Esophagus muscularis mucosa (tissue), 4 donors: ENCODE measurements around the gene ATRN. TPM values are rescaled to one million over a fixed set of nuclear protein-coding genes. Genes with fewer than 3 reads are reported as not detected.
A peak's percentile ranks its signal among the peaks of the same experiment; 100 is the strongest.

Source experiments
- DNase-seq: peaks from one replicate; pipeline ENCODE4 v3.0.0-alpha.2; 2017; ENCODE audit errors: extremely low spot score
- H3K27ac ChIP-seq, 4 donors: fragments of 200-600 bp; sonication (generic); replicated peaks in 1 of 4; 1 replicate in 3 of 4; 2 replicates in 1 of 4; pipeline ENCODE4 v1.5.1; 2016 to 2019; ENCODE audit warnings: mild to moderate bottlenecking in 1 of 4
- H3K27me3 ChIP-seq, 4 donors: fragments of 200-600 bp; sonication (generic); one replicate each; pipeline versions ENCODE4 v1.5.1 to v1.6.0; 2016 to 2019
- H3K36me3 ChIP-seq, 4 donors: fragments of 200-600 bp; sonication (generic); one replicate each; pipeline ENCODE4 v1.5.1; 2016 to 2019
- H3K4me1 ChIP-seq, 4 donors: fragments of 200-600 bp; sonication (generic); one replicate each; pipeline ENCODE4 v1.5.1; 2016 to 2019
- H3K4me3 ChIP-seq, 4 donors: fragments of 200-600 bp; sonication (generic); 1 replicate in 2 of 4; 2 replicates in 2 of 4; pipeline ENCODE4 v1.5.1; 2016 to 2019; ENCODE audit warnings: mild to moderate bottlenecking in 4 of 4, moderate library complexity in 1 of 4
- H3K9me3 ChIP-seq, 4 donors: fragments of 200-600 bp; sonication (generic); 1 replicate in 3 of 4; 2 replicates in 1 of 4; pipeline ENCODE4 v1.5.1; 2016 to 2019
- CTCF ChIP-seq, 3 experiments: fragments of 200-600 bp in 2 of 3; fragments of 450-650 bp in 1 of 3; sonication (generic) in 2 of 3; IDR thresholded peaks; one replicate each; pipeline ENCODE4 v1.5.1; 2017 to 2019; ENCODE audit warnings: antibody characterized with exemption in 3 of 3, mild to moderate bottlenecking in 2 of 3, moderate library complexity in 1 of 3
- EP300 ChIP-seq: sonication (generic); formaldehyde crosslinking; IDR thresholded peaks from one replicate; pipeline ENCODE4 v1.6.1; 2017; ENCODE audit warnings: antibody characterized with exemption
- POLR2A ChIP-seq: fragments of 450-650 bp; IDR thresholded peaks from one replicate; pipeline ENCODE4 v1.6.1; 2017; ENCODE audit warnings: antibody characterized with exemption, moderate library complexity, mild to moderate bottlenecking, low read depth
- POLR2AphosphoS5 ChIP-seq, 2 donors: sonication (generic); formaldehyde crosslinking; IDR thresholded peaks; one replicate each; pipeline ENCODE4 v1.6.1; 2017; ENCODE audit warnings: antibody characterized with exemption in 2 of 2
- WGBS: methylation state at CpG from one replicate; pipeline ENCODE4 v1.1.5; 2018; 5-methylcytosine and 5-hydroxymethylcytosine counted together
- intact Hi-C: fragments of 100-400 bp; cut with DNase I; formaldehyde crosslinking; loops from one replicate; pipeline ENCODE4 v1.15.1; 2023
- total RNA-seq, 4 donors: library from RNA; depleted of rRNA; stranded (reverse); fragments of >200 nt; gene quantifications; one replicate each; pipeline versions ENCODE4 v1.1.0 to v1.2.1, GENCODE V29; 2016

ATRN gene
- total RNA-seq, 4 donors from 2014 or later = 14.1 to 19.1 (median 18.0) TPM

- no CpG with 5 or more reads among the region's 13 CpGs for WGBS
- H3K27me3 ChIP-seq = no peaks in the 10 kb centered on the region
- no peak overlapping the region for H3K27ac ChIP-seq
- no peaks in the 10 kb centered on the region for H3K4me1 ChIP-seq
- no peaks in the 10 kb centered on the region for H3K36me3 ChIP-seq
- TF ChIP-seq CTCF (IDR thresholded peaks at IDR 0.05) (no peak), POLR2AphosphoS5 (IDR thresholded peaks at IDR 0.05) (no peak), POLR2A (no peak), EP300 (no peak)
- intact Hi-C loops = no loop called here
- H3K4me3 ChIP-seq = no peak overlapping the region
- no peak for DNase-seq
- H3K9me3 ChIP-seq = peaks cover 0 to 8% (median 3%) of the 10 kb centered on the region in 4 donors
Observed at GRCh38 chr20:3693376-3693775, 222.6 kb downstream of the ATRN start.

GRCh38 chr20:3694864-3695263 lies 224.0 kb downstream of the ATRN start:
- DNase-seq = no peak
- Histone ChIP-seq H3K27ac (no peak overlapping the region), H3K4me3 (no peak overlapping the region), H3K27me3 (no peaks in the 10 kb centered on the region), H3K4me1 (no peaks in the 10 kb centered on the region), H3K36me3 (no peaks in the 10 kb centered on the region), H3K9me3 (peaks cover 0 to 8% (median 3%) of the 10 kb centered on the region in 4 donors)
- TF ChIP-seq EP300 (no peak), CTCF (IDR thresholded peaks at IDR 0.05) (no peak), POLR2A (no peak), POLR2AphosphoS5 (IDR thresholded peaks at IDR 0.05) (no peak)
- intact Hi-C loops = no loop called here
- 94% methylated on average over 4 of the region's 5 CpGs for WGBS

GRCh38 chr20:3696200-3696599 lies 225.4 kb downstream of the ATRN start:
- TF ChIP-seq CTCF (IDR thresholded peaks at IDR 0.05) (peak in 2 of 3 experiments; percentile 15 to 26), EP300 (no peak)
- H3K9me3 ChIP-seq = peaks cover 0 to 8% (median 3%) of the 10 kb centered on the region in 4 donors
- 75% methylated on average over 1 of the region's 1 CpG for WGBS
- intact Hi-C loops = no loop called here
- no peak overlapping the region for H3K4me3 ChIP-seq
- DNase-seq = no peak
- no peaks in the 10 kb centered on the region for H3K27me3 ChIP-seq
- no peak overlapping the region for H3K27ac ChIP-seq
- H3K36me3 ChIP-seq = no peaks in the 10 kb centered on the region
- no peaks in the 10 kb centered on the region for H3K4me1 ChIP-seq

- no peaks in the 10 kb centered on the region for H3K4me1 ChIP-seq
- intact Hi-C loops = no loop called here
- H3K27ac ChIP-seq = no peak overlapping the region
- no peak overlapping the region for H3K4me3 ChIP-seq
- no peaks in the 10 kb centered on the region for H3K27me3 ChIP-seq
- H3K36me3 ChIP-seq = no peaks in the 10 kb centered on the region
- TF ChIP-seq POLR2AphosphoS5 (IDR thresholded peaks at IDR 0.05) (no peak), CTCF (IDR thresholded peaks at IDR 0.05) (no peak), POLR2A (no peak), EP300 (no peak)
- WGBS = 92% methylated on average over 12 of the region's 15 CpGs
- no peak for DNase-seq
- peaks cover 0 to 8% (median 3%) of the 10 kb centered on the region in 4 donors for H3K9me3 ChIP-seq
Observed at GRCh38 chr20:3696745-3697587, 226.1 kb downstream of the ATRN start.
